Tibial artery (tissue), 4 donors: ENCODE measurements around the gene DIAPH1.

ENCODE experiments used
- DNase-seq, 2 donors: peaks; one replicate each; pipeline ENCODE4 v3.0.0-alpha.2; 2019
- H3K27ac ChIP-seq, 2 donors: fragments of 200-600 bp; sonication (generic) in 1 of 2; 1 replicate in 1 of 2; 2 replicates in 1 of 2; pipeline ENCODE4 v1.5.1; 2018 to 2019; ENCODE audit warnings: mild to moderate bottlenecking in 1 of 2
- H3K27me3 ChIP-seq, 2 donors: fragments of 200-600 bp; sonication (generic) in 1 of 2; one replicate each; pipeline versions ENCODE4 v1.5.1 to v1.6.0; 2016 to 2019
- H3K36me3 ChIP-seq, 3 donors: fragments of 200-600 bp; sonication (generic) in 2 of 3; one replicate each; pipeline ENCODE4 v1.5.1; 2016 to 2019; ENCODE audit warnings: mild to moderate bottlenecking in 2 of 3
- H3K4me1 ChIP-seq, 4 donors: fragments of 200-600 bp; sonication (generic) in 2 of 4; 1 replicate in 3 of 4; 2 replicates in 1 of 4; pipeline ENCODE4 v1.5.1; 2016 to 2019
- H3K4me3 ChIP-seq, 2 donors: fragments of 200-600 bp; sonication (generic) in 1 of 2; 1 replicate in 1 of 2; 2 replicates in 1 of 2; pipeline ENCODE4 v1.5.1; 2018 to 2019; ENCODE audit warnings: mild to moderate bottlenecking in 2 of 2
- H3K9me3 ChIP-seq, 3 donors: fragments of 200-600 bp; sonication (generic) in 1 of 3; one replicate each; pipeline ENCODE4 v1.5.1; 2016 to 2019
- CTCF ChIP-seq, 2 experiments: fragments of 200-600 bp in 1 of 2; fragments of 450-650 bp in 1 of 2; IDR thresholded peaks; one replicate each; pipeline ENCODE4 v1.5.1; 2017 to 2019; ENCODE audit warnings: antibody characterized with exemption in 2 of 2, mild to moderate bottlenecking in 1 of 2, moderate library complexity in 1 of 2
- intact Hi-C: fragments of 100-400 bp; cut with DNase I; formaldehyde crosslinking; loops from one replicate; pipeline ENCODE4 v1.15.0; 2023; ENCODE audit warnings: low total_unique reads

The DIAPH1 gene

GRCh38 chr5:141477815-141478214 is 141.0 kb downstream of the DIAPH1 start:
- no peak for DNase-seq
- Histone ChIP-seq H3K27ac (peak overlapping the region in 1 of 2 donors; percentile 84), H3K4me1 (peaks cover 0 to 59% (median 39%) of the 10 kb centered on the region in 4 donors), H3K9me3 (no peaks in the 10 kb centered on the region), H3K4me3 (peak overlapping the region; percentile 69 to 74), H3K36me3 (no peaks in the 10 kb centered on the region), H3K27me3 (no peaks in the 10 kb centered on the region)
- no peak for TF ChIP-seq CTCF (IDR thresholded peaks at IDR 0.05)
- intact Hi-C loops = loop anchor here (5.0 kb wide), 1 partner anchor 34 kb away; no protein-coding TSS in a partner anchor

DNA sequence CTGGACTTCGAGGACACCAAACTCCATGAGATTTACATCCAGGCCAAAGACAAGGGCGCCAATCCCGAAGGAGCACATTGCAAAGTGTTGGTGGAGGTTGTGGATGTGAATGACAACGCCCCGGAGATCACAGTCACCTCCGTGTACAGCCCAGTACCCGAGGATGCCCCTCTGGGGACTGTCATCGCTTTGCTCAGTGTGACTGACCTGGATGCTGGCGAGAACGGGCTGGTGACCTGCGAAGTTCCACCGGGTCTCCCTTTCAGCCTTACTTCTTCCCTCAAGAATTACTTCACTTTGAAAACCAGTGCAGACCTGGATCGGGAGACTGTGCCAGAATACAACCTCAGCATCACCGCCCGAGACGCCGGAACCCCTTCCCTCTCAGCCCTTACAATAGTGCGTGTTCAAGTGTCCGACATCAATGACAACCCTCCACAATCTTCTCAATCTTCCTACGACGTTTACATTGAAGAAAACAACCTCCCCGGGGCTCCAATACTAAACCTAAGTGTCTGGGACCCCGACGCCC is 141.7 kb downstream of the DIAPH1 start:
- peak overlapping the region; percentile 69 to 74 for H3K4me3 ChIP-seq
- no peaks in the 10 kb centered on the region for H3K9me3 ChIP-seq
- peak overlapping the region; percentile 84 to 87 for H3K27ac ChIP-seq
- no peak for TF ChIP-seq CTCF (IDR thresholded peaks at IDR 0.05)
- no peaks in the 10 kb centered on the region for H3K36me3 ChIP-seq
- intact Hi-C loops = loop anchor here (5.0 kb wide), 1 partner anchor 35 kb away; no protein-coding TSS in a partner anchor
- peaks cover 0 to 56% (median 39%) of the 10 kb centered on the region in 4 donors for H3K4me1 ChIP-seq
- DNase-seq = no peak
- no peaks in the 10 kb centered on the region for H3K27me3 ChIP-seq

DNA sequence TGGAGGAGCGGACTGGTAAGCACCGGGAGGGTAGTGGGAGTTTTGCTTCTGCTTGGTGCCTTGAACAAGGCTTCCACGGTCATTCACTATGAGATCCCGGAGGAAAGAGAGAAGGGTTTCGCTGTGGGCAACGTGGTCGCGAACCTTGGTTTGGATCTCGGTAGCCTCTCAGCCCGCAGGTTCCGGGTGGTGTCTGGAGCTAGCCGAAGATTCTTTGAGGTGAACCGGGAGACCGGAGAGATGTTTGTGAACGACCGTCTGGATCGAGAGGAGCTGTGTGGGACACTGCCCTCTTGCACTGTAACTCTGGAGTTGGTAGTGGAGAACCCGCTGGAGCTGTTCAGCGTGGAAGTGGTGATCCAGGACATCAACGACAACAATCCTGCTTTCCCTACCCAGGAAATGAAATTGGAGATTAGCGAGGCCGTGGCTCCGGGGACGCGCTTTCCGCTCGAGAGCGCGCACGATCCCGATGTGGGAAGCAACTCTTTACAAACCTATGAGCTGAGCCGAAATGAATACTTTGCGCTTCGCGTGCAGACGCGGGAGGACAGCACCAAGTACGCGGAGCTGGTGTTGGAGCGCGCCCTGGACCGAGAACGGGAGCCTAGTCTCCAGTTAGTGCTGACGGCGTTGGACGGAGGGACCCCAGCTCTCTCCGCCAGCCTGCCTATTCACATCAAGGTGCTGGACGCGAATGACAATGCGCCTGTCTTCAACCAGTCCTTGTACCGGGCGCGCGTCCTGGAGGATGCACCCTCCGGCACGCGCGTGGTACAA is 142.5 kb downstream of the DIAPH1 start:
- Histone ChIP-seq H3K36me3 (no peaks in the 10 kb centered on the region), H3K4me1 (peaks cover 0 to 53% (median 39%) of the 10 kb centered on the region in 4 donors), H3K4me3 (peak overlapping the region; percentile 69 to 74), H3K9me3 (no peaks in the 10 kb centered on the region), H3K27ac (peak overlapping the region; percentile 84 to 87), H3K27me3 (no peaks in the 10 kb centered on the region)
- DNase-seq = peak; percentile 68 to 83
- intact Hi-C loops = loop anchor here (5.0 kb wide), 1 partner anchor 36 kb away; no protein-coding TSS in a partner anchor
- no peak for TF ChIP-seq CTCF (IDR thresholded peaks at IDR 0.05)

DNA sequence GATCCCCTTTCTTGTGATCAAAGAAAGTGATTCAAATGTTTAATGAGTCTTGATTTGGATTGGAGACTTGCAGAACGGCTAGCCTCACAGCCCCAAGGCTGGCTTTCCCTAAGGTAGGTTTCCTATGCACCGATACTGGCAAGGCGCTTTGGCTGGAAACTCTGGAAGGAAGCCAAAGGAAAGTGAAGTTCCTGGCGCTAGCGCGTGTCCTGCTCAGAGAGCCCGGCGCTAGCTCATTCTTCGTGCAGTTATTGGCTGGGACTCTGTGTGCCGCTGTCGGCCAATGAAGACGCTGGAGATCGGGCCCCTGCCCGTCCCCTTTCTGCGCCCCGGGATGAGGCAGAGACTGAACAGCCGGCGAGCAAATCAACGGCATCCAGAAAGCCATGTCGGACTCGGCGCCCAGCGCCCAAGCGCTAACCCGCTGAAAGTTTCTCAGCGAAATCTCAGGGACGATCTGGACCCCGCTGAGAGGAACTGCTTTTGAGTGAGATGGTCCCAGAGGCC is 143.1 kb downstream of the DIAPH1 start, which contains the start of gene PCDHGC3:
TSS of gene PCDHGC3 (plus strand) at position 342 of the 507 bp plus-strand sequence. CDS start at position 493, 151 bp downstream.
- intact Hi-C loops = loop anchor here (2.0 to 5.0 kb wide), 2 partner anchors 37 to 49 kb away; no protein-coding TSS in a partner anchor
- peak; percentile 24 to 56 for TF ChIP-seq CTCF (IDR thresholded peaks at IDR 0.05)
- H3K27me3 ChIP-seq = no peaks in the 10 kb centered on the region
- peak; percentile 93 to 96 for DNase-seq
- H3K9me3 ChIP-seq = no peaks in the 10 kb centered on the region
- peak within 1 kb of the TSS; percentile 69 to 74 for H3K4me3 ChIP-seq
- no peaks in the 10 kb centered on the region for H3K36me3 ChIP-seq
- peaks cover 0 to 46% (median 37%) of the 10 kb centered on the region in 4 donors for H3K4me1 ChIP-seq
- H3K27ac ChIP-seq = peak within 1 kb of the TSS; percentile 84 to 87

DNA sequence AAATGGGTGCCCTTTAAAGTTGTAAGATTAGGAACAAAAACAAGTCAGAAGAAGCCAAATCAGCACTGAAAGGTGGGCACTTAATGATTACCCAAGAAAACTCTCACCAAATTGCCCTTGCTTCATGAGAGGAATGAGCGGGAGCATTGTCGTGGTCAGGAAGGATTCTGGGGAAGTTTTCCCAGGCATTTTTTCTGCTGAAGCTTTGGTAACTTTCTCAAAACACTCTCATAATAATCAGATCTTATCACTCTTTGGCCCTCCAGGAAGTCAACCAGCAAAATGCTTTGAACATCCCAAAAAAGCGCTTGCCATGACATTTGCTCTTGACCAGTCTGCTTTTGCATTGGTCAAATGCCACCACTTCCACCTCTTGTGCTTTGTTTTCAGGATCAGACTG is 153.4 kb downstream of the DIAPH1 start:
- no peaks in the 10 kb centered on the region for H3K4me1 ChIP-seq
- H3K27me3 ChIP-seq = no peaks in the 10 kb centered on the region
- no peak overlapping the region for H3K4me3 ChIP-seq
- no peaks in the 10 kb centered on the region for H3K9me3 ChIP-seq
- no peak for DNase-seq
- TF ChIP-seq CTCF (IDR thresholded peaks at IDR 0.05) = no peak
- H3K36me3 ChIP-seq = no peaks in the 10 kb centered on the region
- intact Hi-C loops = no loop called here
- H3K27ac ChIP-seq = no peak overlapping the region
